ENCODE data around the gene RPL18.
"Not testable (repeated sequence)": the region's sequence is repeated elsewhere in the genome, so short reads cannot be mapped to it uniquely, and the experiment has no call there.

RPL18 gene

GRCh38 chr19:48644355-48644754 lies 25.4 kb upstream of the RPL18 start:
- no peak for DNase-seq (ENCODE audit: low read depth)

GRCh38 chr19:48642862-48643261 lies 23.9 kb upstream of the RPL18 start:
- no peak for DNase-seq (ENCODE audit: low read depth)

- no peak for DNase-seq (ENCODE audit: low read depth)
These were observed 22.9 kb upstream of the RPL18 start for GRCh38 chr19:48641850-48642249.

GRCh38 chr19:48639483-48640375 lies 20.8 kb upstream of the RPL18 start:
- DNase-seq (ENCODE audit: low read depth): no peak

- no peak for DNase-seq (ENCODE audit: low read depth)
These were observed 19.9 kb upstream of the RPL18 start for GRCh38 chr19:48638831-48639381.

GRCh38 chr19:48637948-48638830 lies 19.2 kb upstream of the RPL18 start:
- DNase-seq (ENCODE audit: low read depth): peak; percentile 83

- DNase-seq (ENCODE audit: low read depth): peak; percentile 100
These were observed 18.5 kb upstream of the RPL18 start for GRCh38 chr19:48637449-48637947.

- no peak for DNase-seq (ENCODE audit: low read depth)
These were observed 18.0 kb upstream of the RPL18 start, which contains the start of gene DBP for GRCh38 chr19:48636859-48637448. DBP (minus strand) TSS chr19:48637379; CDS start chr19:48636994, 385 bp downstream.

GRCh38 chr19:48635966-48636858 lies 17.2 kb upstream of the RPL18 start:
- no peak for DNase-seq (ENCODE audit: low read depth)

- peak; percentile 62 for DNase-seq (ENCODE audit: low read depth)
These were observed 16.4 kb upstream of the RPL18 start for GRCh38 chr19:48635263-48635965.

GRCh38 chr19:48634424-48635262 lies 15.7 kb upstream of the RPL18 start:
- peak; percentile 86 for DNase-seq (ENCODE audit: low read depth)

GRCh38 chr19:48634036-48634342 lies 15.0 kb upstream of the RPL18 start:
- DNase-seq (ENCODE audit: low read depth): no peak

GRCh38 chr19:48633148-48634035 lies 14.4 kb upstream of the RPL18 start:
- DNase-seq (ENCODE audit: low read depth): no peak

- DNase-seq (ENCODE audit: low read depth): no peak
These were observed 13.7 kb upstream of the RPL18 start for GRCh38 chr19:48632692-48633147.

- not testable (repeated sequence) for DNase-seq (ENCODE audit: low read depth)
These were observed 13.3 kb upstream of the RPL18 start for GRCh38 chr19:48632286-48632685.

GRCh38 chr19:48631225-48631624 lies 12.2 kb upstream of the RPL18 start:
- no peak for DNase-seq (ENCODE audit: low read depth)

GRCh38 chr19:48630296-48631063 lies 11.5 kb upstream of the RPL18 start:
- DNase-seq (ENCODE audit: low read depth): no peak
